SK-N-SH (cell line): ENCODE measurements around the gene EIF4H. TPM values are rescaled to one million over a fixed set of nuclear protein-coding genes. Genes with fewer than 3 reads are reported as not detected.

Source experiments
- CTCF ChIA-PET: fragments of 300-600, 350-600 bp; formaldehyde crosslinking; extraction: SDS; loops from one replicate; lab custom pipeline; 2021; lab: Yijun Ruan, JAX
- POLR2A ChIA-PET: fragments of 350-600 bp; sonication (Branson Sonifier 250); formaldehyde crosslinking; extraction: SDS; loops from one replicate; lab custom pipeline; 2020; ENCODE audit warnings: antibody characterized with exemption, inconsistent platforms; lab: Yijun Ruan, JAX
- DNase-seq: peaks from one replicate; pipeline ENCODE4 v3.0.0; 2012
- H2AFZ ChIP-seq: fragments of 200-600 bp; sonication (generic); 2 replicates; pipeline ENCODE4 v1.8.1; 2016; ENCODE audit warnings: antibody characterized with exemption, mild to moderate bottlenecking, low read depth
- H3F3A ChIP-seq: fragments of 200-600 bp; sonication (generic); replicated peaks from 2 replicates; pipeline ENCODE3; 2016; ENCODE audit warnings: antibody characterized with exemption, mild to moderate bottlenecking; ENCODE audit not compliant: insufficient read depth
- H3K27ac ChIP-seq, 2 experiments: fragments of 200-500 bp in 1 of 2; fragments of 200-600 bp in 1 of 2; sonication (Bioruptor generic) in 1 of 2; sonication (generic), shearing (Covaris generic) in 1 of 2; 2 replicates each; pipeline versions ENCODE4 v1.5.1 to v1.6.1; 2014 to 2016; ENCODE audit warnings: low read depth in 2 of 2, inconsistent platforms in 1 of 2, low read length in 1 of 2, mild to moderate bottlenecking in 1 of 2, mixed read lengths in 1 of 2
- H3K27me3 ChIP-seq: fragments of 200-600 bp; sonication (generic), shearing (Covaris generic); 2 replicates; pipeline ENCODE4 v1.6.1; 2016; ENCODE audit warnings: mixed run types; ENCODE audit not compliant: insufficient read depth
- H3K36me3 ChIP-seq, 2 experiments: fragments of 200-500 bp in 1 of 2; fragments of 200-600 bp in 1 of 2; sonication (Bioruptor generic) in 1 of 2; sonication (generic) in 1 of 2; replicated peaks in 1 of 2; 2 replicates each; pipeline versions ENCODE3 to v1.5.1; 2014 to 2016; ENCODE audit warnings: low read length in 1 of 2, mild to moderate bottlenecking in 1 of 2; ENCODE audit not compliant: insufficient read depth in 2 of 2, control insufficient read depth in 1 of 2
- H3K4me1 ChIP-seq, 2 experiments: fragments of 200-500 bp in 1 of 2; fragments of 200-600 bp in 1 of 2; sonication (Bioruptor generic) in 1 of 2; sonication (generic), shearing (Covaris generic) in 1 of 2; 2 replicates each; pipeline versions ENCODE4 v1.5.1 to v1.6.1; 2014 to 2016; ENCODE audit warnings: low read depth in 1 of 2, low read length in 1 of 2, mixed run types in 1 of 2; ENCODE audit not compliant: insufficient read depth in 2 of 2, control insufficient read depth in 1 of 2
- H3K4me2 ChIP-seq: fragments of 200-600 bp; sonication (generic), shearing (Covaris generic); 2 replicates; pipeline ENCODE4 v1.6.1; 2017; ENCODE audit warnings: mixed run types
- H3K4me3 ChIP-seq, 2 experiments: fragments of 200-500 bp in 1 of 2; fragments of 200-600 bp in 1 of 2; sonication (Bioruptor generic) in 1 of 2; sonication (generic), shearing (Covaris generic) in 1 of 2; 2 replicates each; pipeline versions ENCODE4 v1.5.1 to v1.8.1; 2014 to 2016; ENCODE audit warnings: low read depth in 2 of 2, inconsistent platforms in 1 of 2, low read length in 1 of 2, mild to moderate bottlenecking in 1 of 2, mixed read lengths in 1 of 2, moderate library complexity in 1 of 2
- H3K79me2 ChIP-seq: fragments of 200-600 bp; sonication (generic); 2 replicates; pipeline ENCODE4 v1.8.1; 2017; ENCODE audit warnings: mild to moderate bottlenecking; ENCODE audit not compliant: insufficient read depth
- H3K9ac ChIP-seq: fragments of 200-600 bp; sonication (generic); 2 replicates; pipeline ENCODE4 v1.6.1; 2017; ENCODE audit warnings: mixed run types
- H3K9me2 ChIP-seq: fragments of 200-600 bp; sonication (generic); 2 replicates; pipeline ENCODE4 v1.6.1; 2017; ENCODE audit warnings: mixed run types
- H3K9me3 ChIP-seq: fragments of 200-600 bp; sonication (generic); 2 replicates; pipeline ENCODE4 v1.6.1; 2017; ENCODE audit warnings: mixed run types, mild to moderate bottlenecking, moderate library complexity
- H4K20me1 ChIP-seq: fragments of 200-600 bp; sonication (generic); 2 replicates; pipeline ENCODE4 v1.6.1; 2017; ENCODE audit warnings: mild to moderate bottlenecking, mixed run types; ENCODE audit not compliant: insufficient read depth
- CHD2 ChIP-seq: fragments of 150-350 bp; IDR thresholded peaks from 2 replicates; pipeline ENCODE4 v1.6.1; 2018; ENCODE audit warnings: low read length; ENCODE audit not compliant: partially characterized antibody
- ELF1 ChIP-seq: IDR thresholded peaks from 2 replicates; pipeline ENCODE4 v1.4.0; 2012
- EP300 ChIP-seq, 2 experiments: IDR thresholded peaks; 2 replicates each; pipeline versions ENCODE4 v1.4.0 to v1.6.1; 2012; ENCODE audit warnings: borderline replicate concordance in 1 of 2, low read depth in 1 of 2, low read length in 1 of 2
- EZH2phosphoT487 ChIP-seq: fragments of 200-600 bp; sonication (generic); IDR thresholded peaks from 2 replicates; pipeline ENCODE4 v1.6.1; 2017; ENCODE audit warnings: low read depth, mixed run types, mild to moderate bottlenecking, antibody characterized with exemption, moderate library complexity, borderline replicate concordance
- FOXJ3 ChIP-seq: sonication (generic); formaldehyde crosslinking; IDR thresholded peaks from 2 replicates; pipeline ENCODE4 v1.5.1; 2020; ENCODE audit warnings: mild to moderate bottlenecking, missing genetic modification reagents
- JUND ChIP-seq: IDR thresholded peaks from 2 replicates; pipeline ENCODE4 v1.4.0; 2012
- MEF2A ChIP-seq: IDR thresholded peaks from 2 replicates; pipeline ENCODE4 v1.4.0; 2012; ENCODE audit warnings: low read depth, borderline replicate concordance
- MXI1 ChIP-seq: IDR thresholded peaks from 2 replicates; pipeline ENCODE4 v1.6.1; 2012; ENCODE audit warnings: mild to moderate bottlenecking, low read depth, low read length, improper control_type of control experiment
- NFIC ChIP-seq: IDR thresholded peaks from 2 replicates; pipeline ENCODE4 v1.4.0; 2012; ENCODE audit warnings: borderline replicate concordance
- NRF1 ChIP-seq: IDR thresholded peaks from 2 replicates; pipeline ENCODE4 v1.6.1; 2012; ENCODE audit warnings: low read depth, mild to moderate bottlenecking, low read length
- POLR2AphosphoS5 ChIP-seq: IDR thresholded peaks from 2 replicates; pipeline ENCODE4 v1.6.1; 2012; ENCODE audit warnings: low read depth, low read length
- RAD21 ChIP-seq: IDR thresholded peaks from 2 replicates; pipeline ENCODE4 v1.6.1; 2012; ENCODE audit warnings: mild to moderate bottlenecking, low read length
- RCOR1 ChIP-seq: fragments of 150-350 bp; IDR thresholded peaks from 2 replicates; pipeline ENCODE4 v1.6.1; 2017; ENCODE audit warnings: antibody characterized with exemption, low read length
- RXRA ChIP-seq: IDR thresholded peaks from 2 replicates; pipeline ENCODE4 v1.4.0; 2012; ENCODE audit warnings: low read depth, mild to moderate bottlenecking, borderline replicate concordance
- TCF12 ChIP-seq: IDR thresholded peaks from 2 replicates; pipeline ENCODE4 v1.4.0; 2012
- YY1 ChIP-seq: IDR thresholded peaks from 2 replicates; pipeline ENCODE4 v1.4.0; 2012; ENCODE audit warnings: low read depth, mild to moderate bottlenecking
- WGBS: methylation state at CpG from one replicate; pipeline ENCODE4 v1.1.6; 2017; ENCODE audit warnings: low lambda C conversion rate; 5-methylcytosine and 5-hydroxymethylcytosine counted together
- polyA plus RNA-seq, 3 experiments: library from polyadenylated mRNA; depleted of rRNA; stranded (reverse); fragments of >200 nt; gene quantifications; 2 replicates each; pipeline ENCODE4 v1.2.3, GENCODE V29; 2012
- TF ChIP-seq, protein P1 (sequence below): IDR thresholded peaks from 2 replicates; pipeline ENCODE4 v1.4.0; 2012; ENCODE audit warnings: low read depth, borderline replicate concordance
- TF ChIP-seq, protein P2 (sequence below): IDR thresholded peaks from 2 replicates; pipeline ENCODE4 v1.4.0; 2012; ENCODE audit warnings: low read depth, borderline replicate concordance
- TF ChIP-seq, protein P3 (sequence below): IDR thresholded peaks from 2 replicates; pipeline ENCODE4 v1.6.1; 2012; ENCODE audit warnings: mild to moderate bottlenecking, low read depth, low read length, moderate library complexity

EIF4H gene
- polyA plus RNA-seq, 1 of the 3 experiments (the other 2 are of a cell fraction): 468 TPM

DNA sequence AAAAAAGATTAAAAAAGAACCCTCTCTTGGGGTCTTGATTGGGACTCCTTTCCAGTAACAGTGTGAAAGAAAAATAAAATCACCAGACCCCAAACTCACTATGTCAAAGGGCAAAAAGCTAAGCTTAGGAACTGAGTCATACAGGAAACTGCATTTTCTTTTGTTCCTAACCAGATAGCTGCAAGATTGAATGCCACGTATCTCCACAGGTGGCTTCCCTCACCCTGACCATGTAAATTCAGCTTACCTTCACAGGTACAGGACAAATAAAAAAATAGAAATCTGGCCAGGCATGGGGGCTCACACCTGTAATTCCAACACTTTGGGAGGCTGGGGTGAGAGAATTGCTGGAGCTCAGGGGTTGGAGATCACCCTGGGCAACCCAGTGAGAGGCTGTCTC is 32.5 kb upstream of the EIF4H start:
- Histone ChIP-seq H3K27me3 (no peaks in the 10 kb centered on the region), H3K9me3 (no peaks in the 10 kb centered on the region), H4K20me1 (no peaks in the 10 kb centered on the region), H3F3A (no peaks in the 10 kb centered on the region), H3K79me2 (no peaks in the 10 kb centered on the region), H3K4me2 (no peak overlapping the region), H3K4me1 (peaks cover 0 to 3% of the 10 kb centered on the region in 2 experiments; a peak in 1 of 4 replicates), H3K9me2 (no peaks in the 10 kb centered on the region), H3K9ac (no peak overlapping the region), H3K27ac (no peak overlapping the region), H3K36me3 (no peaks in the 10 kb centered on the region), H2AFZ (no peak overlapping the region), H3K4me3 (no peak overlapping the region)
- POLR2A ChIA-PET: no interaction called here
- WGBS: 56% methylated on average over 1 of the region's 1 CpG
- CTCF ChIA-PET: interaction anchor here (0.6 to 1.5 kb wide), 5 partner anchors 11 to 260 kb away, joined by 3 read pairs; no protein-coding TSS in a partner anchor
- TF ChIP-seq MXI1 (no peak), POLR2AphosphoS5 (no peak), MEF2A (no peak), FOXJ3 (CRISPR knock-in tag) (no peak), EP300 (IDR thresholded peaks at IDR 0.05; ENCODE audit: borderline replicate concordance in 1 of 2, low read depth in 1 of 2, low read length in 1 of 2) (no peak), RXRA (no peak), NRF1 (no peak), EZH2phosphoT487 (no peak), RCOR1 (no peak), CHD2 (no peak)
- TF ChIP-seq, protein P1, sequence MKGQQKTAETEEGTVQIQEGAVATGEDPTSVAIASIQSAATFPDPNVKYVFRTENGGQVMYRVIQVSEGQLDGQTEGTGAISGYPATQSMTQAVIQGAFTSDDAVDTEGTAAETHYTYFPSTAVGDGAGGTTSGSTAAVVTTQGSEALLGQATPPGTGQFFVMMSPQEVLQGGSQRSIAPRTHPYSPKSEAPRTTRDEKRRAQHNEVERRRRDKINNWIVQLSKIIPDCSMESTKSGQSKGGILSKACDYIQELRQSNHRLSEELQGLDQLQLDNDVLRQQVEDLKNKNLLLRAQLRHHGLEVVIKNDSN: no peak
- TF ChIP-seq, protein P2, sequence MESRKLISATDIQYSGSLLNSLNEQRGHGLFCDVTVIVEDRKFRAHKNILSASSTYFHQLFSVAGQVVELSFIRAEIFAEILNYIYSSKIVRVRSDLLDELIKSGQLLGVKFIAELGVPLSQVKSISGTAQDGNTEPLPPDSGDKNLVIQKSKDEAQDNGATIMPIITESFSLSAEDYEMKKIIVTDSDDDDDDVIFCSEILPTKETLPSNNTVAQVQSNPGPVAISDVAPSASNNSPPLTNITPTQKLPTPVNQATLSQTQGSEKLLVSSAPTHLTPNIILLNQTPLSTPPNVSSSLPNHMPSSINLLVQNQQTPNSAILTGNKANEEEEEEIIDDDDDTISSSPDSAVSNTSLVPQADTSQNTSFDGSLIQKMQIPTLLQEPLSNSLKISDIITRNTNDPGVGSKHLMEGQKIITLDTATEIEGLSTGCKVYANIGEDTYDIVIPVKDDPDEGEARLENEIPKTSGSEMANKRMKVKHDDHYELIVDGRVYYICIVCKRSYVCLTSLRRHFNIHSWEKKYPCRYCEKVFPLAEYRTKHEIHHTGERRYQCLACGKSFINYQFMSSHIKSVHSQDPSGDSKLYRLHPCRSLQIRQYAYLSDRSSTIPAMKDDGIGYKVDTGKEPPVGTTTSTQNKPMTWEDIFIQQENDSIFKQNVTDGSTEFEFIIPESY: no peak
- no peak for DNase-seq

GRCh38 chr7:74143383-74143782 is 30.8 kb upstream of the EIF4H start:
- Histone ChIP-seq H3F3A (no peaks in the 10 kb centered on the region), H3K4me1 (peaks cover 0 to 3% of the 10 kb centered on the region in 2 experiments; a peak in 1 of 4 replicates), H3K9me3 (no peaks in the 10 kb centered on the region), H3K9ac (no peak overlapping the region), H2AFZ (no peak overlapping the region), H3K27me3 (no peaks in the 10 kb centered on the region), H3K4me2 (no peak overlapping the region), H3K4me3 (no peak overlapping the region), H3K36me3 (no peaks in the 10 kb centered on the region), H3K9me2 (no peaks in the 10 kb centered on the region), H4K20me1 (no peaks in the 10 kb centered on the region), H3K27ac (no peak overlapping the region), H3K79me2 (no peaks in the 10 kb centered on the region)
- TF ChIP-seq YY1 (no peak), JUND (no peak), TCF12 (no peak), RAD21 (no peak), RXRA (no peak), EP300 (IDR thresholded peaks at IDR 0.05; ENCODE audit: borderline replicate concordance in 1 of 2, low read depth in 1 of 2, low read length in 1 of 2) (no peak), CHD2 (no peak), ELF1 (no peak), FOXJ3 (CRISPR knock-in tag) (no peak), EZH2phosphoT487 (no peak), NFIC (no peak)
- TF ChIP-seq, protein P1: no peak
- TF ChIP-seq, protein P3, sequence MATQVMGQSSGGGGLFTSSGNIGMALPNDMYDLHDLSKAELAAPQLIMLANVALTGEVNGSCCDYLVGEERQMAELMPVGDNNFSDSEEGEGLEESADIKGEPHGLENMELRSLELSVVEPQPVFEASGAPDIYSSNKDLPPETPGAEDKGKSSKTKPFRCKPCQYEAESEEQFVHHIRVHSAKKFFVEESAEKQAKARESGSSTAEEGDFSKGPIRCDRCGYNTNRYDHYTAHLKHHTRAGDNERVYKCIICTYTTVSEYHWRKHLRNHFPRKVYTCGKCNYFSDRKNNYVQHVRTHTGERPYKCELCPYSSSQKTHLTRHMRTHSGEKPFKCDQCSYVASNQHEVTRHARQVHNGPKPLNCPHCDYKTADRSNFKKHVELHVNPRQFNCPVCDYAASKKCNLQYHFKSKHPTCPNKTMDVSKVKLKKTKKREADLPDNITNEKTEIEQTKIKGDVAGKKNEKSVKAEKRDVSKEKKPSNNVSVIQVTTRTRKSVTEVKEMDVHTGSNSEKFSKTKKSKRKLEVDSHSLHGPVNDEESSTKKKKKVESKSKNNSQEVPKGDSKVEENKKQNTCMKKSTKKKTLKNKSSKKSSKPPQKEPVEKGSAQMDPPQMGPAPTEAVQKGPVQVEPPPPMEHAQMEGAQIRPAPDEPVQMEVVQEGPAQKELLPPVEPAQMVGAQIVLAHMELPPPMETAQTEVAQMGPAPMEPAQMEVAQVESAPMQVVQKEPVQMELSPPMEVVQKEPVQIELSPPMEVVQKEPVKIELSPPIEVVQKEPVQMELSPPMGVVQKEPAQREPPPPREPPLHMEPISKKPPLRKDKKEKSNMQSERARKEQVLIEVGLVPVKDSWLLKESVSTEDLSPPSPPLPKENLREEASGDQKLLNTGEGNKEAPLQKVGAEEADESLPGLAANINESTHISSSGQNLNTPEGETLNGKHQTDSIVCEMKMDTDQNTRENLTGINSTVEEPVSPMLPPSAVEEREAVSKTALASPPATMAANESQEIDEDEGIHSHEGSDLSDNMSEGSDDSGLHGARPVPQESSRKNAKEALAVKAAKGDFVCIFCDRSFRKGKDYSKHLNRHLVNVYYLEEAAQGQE: no peak
- ChIA-PET CTCF (no interaction called here), POLR2A (no interaction called here)
- WGBS: 56% methylated on average over 6 of the region's 6 CpGs
- no peak for DNase-seq
